Measurements from ENCODE around the gene SLC2A9.

- TF ChIP-seq CTCF (IDR thresholded peaks at IDR 0.05) (no peak), POLR2A (IDR thresholded peaks at IDR 0.05) (no peak)
Measured at GRCh38 chr4:9832640-9833039, 188.7 kb downstream of the SLC2A9 start.
